Activated naive CD8-positive, alpha-beta T cell treated with anti-CD3 and anti-CD28 coated beads for 36 hours (primary cell): ENCODE measurements around the gene SOX13. TPM values are rescaled to one million over a fixed set of nuclear protein-coding genes. Genes with fewer than 3 reads are reported as not detected.

Source experiments
- DNase-seq: peaks from one replicate; pipeline ENCODE4 v3.0.0; 2021
- H3K27ac Mint-ChIP-seq: one replicate; pipeline ENCODE4 v1.8.0; 2022; ENCODE audit warnings: mild to moderate bottlenecking, moderate library complexity, mixed read lengths
- H3K27me3 Mint-ChIP-seq: one replicate; pipeline ENCODE4 v1.8.0; 2022; ENCODE audit warnings: mild to moderate bottlenecking, mixed read lengths
- H3K36me3 Mint-ChIP-seq: one replicate; pipeline ENCODE4 v1.8.0; 2021; ENCODE audit warnings: mild to moderate bottlenecking, mixed read lengths
- H3K4me1 Mint-ChIP-seq: one replicate; pipeline ENCODE4 v1.8.0; 2021; ENCODE audit warnings: mixed read lengths
- H3K4me3 Mint-ChIP-seq: one replicate; pipeline ENCODE4 v1.8.0; 2022; ENCODE audit warnings: mild to moderate bottlenecking, moderate library complexity, mixed read lengths
- H3K9me3 Mint-ChIP-seq: one replicate; pipeline ENCODE4 v1.8.0; 2022; ENCODE audit warnings: mixed read lengths
- total RNA-seq, 2 experiments: library from RNA; stranded (reverse); gene quantifications; one replicate each; pipeline ENCODE4 v1.2.3, GENCODE V29; 2021

The SOX13 gene
- total RNA-seq, 2 experiments from 2014 or later: not detected

DNA sequence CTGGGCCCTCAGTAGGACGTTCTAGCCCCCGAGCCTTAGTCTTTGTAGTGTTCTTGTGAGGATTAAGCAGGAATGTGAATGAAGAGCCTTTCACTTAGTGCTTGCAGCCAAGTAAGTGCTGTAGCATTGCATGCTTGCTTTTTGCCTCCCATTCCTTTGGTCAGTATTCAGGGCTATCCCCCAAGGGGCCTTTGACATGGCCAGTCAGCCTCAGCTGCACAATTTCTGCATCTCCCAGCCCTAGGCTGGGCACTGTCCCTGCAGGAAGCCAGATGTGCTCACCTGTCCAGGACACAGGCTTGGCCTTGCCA lies 30.5 kb downstream of the SOX13 start:
- no peak overlapping the region for H3K27ac Mint-ChIP-seq
- no peaks in the 10 kb centered on the region for H3K9me3 Mint-ChIP-seq
- peaks cover 6% of the 10 kb centered on the region for H3K27me3 Mint-ChIP-seq
- DNase-seq: no peak
- H3K36me3 Mint-ChIP-seq: no peaks in the 10 kb centered on the region
- H3K4me3 Mint-ChIP-seq: no peak overlapping the region
- H3K4me1 Mint-ChIP-seq: peaks cover 22% of the 10 kb centered on the region

DNA sequence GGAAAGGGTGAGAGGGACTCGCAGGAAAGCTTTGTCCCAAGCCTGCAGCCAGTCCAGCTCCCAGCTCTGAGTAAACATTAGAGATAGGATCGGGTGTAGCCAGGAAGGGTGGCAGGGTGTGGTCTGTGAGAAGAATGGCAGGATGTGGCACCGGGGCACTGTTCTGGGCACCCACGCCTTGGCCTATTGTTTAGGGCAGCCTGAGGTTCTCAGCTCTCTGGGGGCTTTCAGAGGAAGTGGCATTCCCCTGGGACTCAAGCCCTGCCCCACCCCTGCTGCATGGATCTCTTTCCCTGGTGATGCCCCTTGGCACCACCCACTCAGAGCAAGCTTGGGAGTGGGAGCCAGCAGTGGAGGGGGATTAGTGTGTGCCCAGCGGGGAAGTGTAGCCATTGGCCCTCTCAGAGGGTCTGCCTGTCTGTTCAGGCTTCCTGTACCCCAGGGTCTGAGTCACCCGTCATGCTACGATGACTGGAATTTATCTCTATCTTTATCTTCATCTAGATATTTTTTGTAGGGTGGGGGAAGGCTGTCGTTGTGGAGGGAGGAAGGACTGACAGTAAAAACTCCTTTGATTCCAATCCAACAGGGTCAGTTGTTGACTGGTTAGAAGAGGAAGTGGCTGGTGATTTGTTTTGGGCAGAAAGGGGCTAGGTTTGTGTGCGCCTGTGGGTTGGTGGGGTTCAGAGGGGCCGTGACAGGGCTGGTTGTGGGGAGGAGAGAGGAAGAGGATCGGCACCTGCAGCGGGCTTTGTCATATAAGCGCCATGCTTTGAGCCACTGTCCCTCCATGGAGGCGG lies 31.6 kb downstream of the SOX13 start:
- Mint-ChIP-seq H3K9me3 (no peaks in the 10 kb centered on the region), H3K27ac (peak overlapping the region; percentile 25), H3K4me1 (peaks cover 22% of the 10 kb centered on the region), H3K4me3 (no peak overlapping the region), H3K36me3 (no peaks in the 10 kb centered on the region), H3K27me3 (peaks cover 6% of the 10 kb centered on the region)
- no peak for DNase-seq

DNA sequence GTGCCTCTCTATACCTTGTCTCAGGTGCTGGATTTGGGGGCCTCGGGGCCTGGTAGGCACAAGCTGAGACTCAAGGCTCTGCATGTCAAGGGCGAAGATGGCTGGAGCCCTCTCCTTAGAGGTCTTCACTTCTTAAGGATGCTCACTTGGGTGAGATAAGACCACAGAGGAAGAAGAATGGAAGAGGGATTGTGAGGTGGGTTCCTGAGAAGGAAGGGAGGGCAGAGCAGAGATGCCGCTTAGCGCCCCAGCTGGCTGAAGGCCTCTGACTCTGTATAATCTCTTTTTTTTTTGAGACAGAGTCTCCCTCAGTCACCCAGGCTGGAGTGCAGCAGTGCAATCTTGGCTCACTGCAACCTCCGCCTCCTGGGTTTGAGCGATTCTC lies 32.2 kb downstream of the SOX13 start:
- no peak for DNase-seq
- Mint-ChIP-seq H3K27me3 (peaks cover 6% of the 10 kb centered on the region), H3K4me1 (peaks cover 22% of the 10 kb centered on the region), H3K36me3 (no peaks in the 10 kb centered on the region), H3K27ac (peak overlapping the region; percentile 25), H3K9me3 (no peaks in the 10 kb centered on the region), H3K4me3 (no peak overlapping the region)

DNA sequence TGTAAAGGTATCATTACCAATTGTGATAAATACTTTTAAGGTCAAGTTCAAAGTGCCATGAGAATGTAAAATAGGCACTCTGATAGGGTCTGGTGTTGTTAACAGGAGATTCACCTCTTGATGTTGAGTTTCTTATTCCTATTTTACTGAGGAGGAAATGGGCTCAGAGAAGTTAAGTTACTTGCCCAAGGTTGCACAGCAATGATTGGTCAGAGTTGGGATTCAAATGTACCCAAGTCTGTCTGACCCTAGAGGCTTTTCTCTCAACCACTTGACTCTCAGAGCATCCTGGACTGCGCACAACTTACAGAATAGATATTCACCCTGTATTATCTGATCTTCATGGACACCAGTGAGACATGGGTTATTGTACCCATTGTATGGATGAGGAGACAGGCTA lies 33.9 kb downstream of the SOX13 start:
- DNase-seq: no peak
- Mint-ChIP-seq H3K36me3 (no peaks in the 10 kb centered on the region), H3K27ac (no peak overlapping the region), H3K4me1 (peaks cover 22% of the 10 kb centered on the region), H3K9me3 (no peaks in the 10 kb centered on the region), H3K27me3 (peaks cover 6% of the 10 kb centered on the region), H3K4me3 (no peak overlapping the region)

DNA sequence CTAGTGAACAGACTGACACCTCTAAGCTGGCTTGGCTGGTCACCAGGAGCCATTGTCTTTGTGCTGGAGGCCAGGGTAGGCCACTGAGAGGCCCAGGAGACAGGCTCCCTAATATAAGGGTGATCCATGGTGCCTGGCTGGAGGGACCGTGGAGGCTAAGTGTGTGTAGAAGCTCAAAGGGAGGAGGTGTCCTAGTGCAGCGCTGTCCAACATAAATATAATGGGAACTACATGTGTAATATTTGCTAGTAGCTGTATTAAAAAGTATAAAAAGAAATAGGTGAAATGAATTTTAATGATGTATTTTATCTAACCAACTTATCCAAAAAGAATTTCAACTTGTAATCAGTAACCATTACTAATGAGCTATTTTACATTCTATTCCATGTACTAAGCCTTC lies 35.0 kb downstream of the SOX13 start:
- no peak for DNase-seq
- Mint-ChIP-seq H3K4me1 (peaks cover 14% of the 10 kb centered on the region), H3K4me3 (no peak overlapping the region), H3K27ac (no peak overlapping the region), H3K27me3 (peaks cover 6% of the 10 kb centered on the region), H3K9me3 (no peaks in the 10 kb centered on the region), H3K36me3 (no peaks in the 10 kb centered on the region)

DNA sequence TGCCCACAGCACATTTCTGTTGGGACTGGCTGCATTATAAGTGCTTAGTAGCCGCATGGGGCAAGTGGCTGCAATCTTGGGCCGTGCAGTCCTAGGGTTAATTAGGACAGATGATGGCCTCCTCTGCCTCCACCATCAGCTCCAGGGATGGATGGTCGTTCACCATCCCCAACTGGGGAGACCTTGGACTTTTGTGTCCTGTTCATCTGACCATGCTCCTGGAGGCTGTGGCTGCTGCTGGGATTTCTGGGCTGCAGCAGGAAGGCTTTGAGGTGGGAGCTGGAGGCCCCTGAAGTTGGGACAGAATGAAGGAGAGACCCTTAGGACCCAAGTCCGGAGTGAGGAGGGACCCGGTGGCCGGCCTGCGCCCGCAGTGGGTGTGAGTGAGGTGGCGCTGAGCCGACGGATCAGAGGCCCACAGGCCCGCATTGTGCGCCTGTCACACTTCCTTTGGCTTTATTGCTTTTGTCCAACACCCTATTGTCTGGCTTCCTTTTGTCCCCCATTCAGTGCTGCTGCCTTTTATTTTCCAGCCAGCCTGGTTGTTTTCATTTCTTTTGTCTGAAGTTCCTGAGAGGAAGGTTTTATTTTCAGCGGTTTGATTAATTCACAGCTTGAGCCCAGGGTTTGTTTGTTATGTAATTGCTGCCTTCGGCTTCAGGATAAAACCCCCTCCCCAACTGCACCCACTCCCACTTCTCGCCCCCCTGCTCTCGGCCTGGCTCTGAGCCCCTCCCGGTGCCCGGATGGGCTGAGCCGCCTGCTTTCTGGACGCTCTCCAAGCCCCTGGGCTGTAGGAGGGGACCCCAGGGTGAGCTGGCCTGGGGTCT lies 35.6 kb downstream of the SOX13 start:
- no peaks in the 10 kb centered on the region for H3K9me3 Mint-ChIP-seq
- H3K27me3 Mint-ChIP-seq: peaks cover 6% of the 10 kb centered on the region
- no peaks in the 10 kb centered on the region for H3K36me3 Mint-ChIP-seq
- no peak overlapping the region for H3K27ac Mint-ChIP-seq
- DNase-seq: no peak
- H3K4me3 Mint-ChIP-seq: no peak overlapping the region
- H3K4me1 Mint-ChIP-seq: peaks cover 8% of the 10 kb centered on the region

DNA sequence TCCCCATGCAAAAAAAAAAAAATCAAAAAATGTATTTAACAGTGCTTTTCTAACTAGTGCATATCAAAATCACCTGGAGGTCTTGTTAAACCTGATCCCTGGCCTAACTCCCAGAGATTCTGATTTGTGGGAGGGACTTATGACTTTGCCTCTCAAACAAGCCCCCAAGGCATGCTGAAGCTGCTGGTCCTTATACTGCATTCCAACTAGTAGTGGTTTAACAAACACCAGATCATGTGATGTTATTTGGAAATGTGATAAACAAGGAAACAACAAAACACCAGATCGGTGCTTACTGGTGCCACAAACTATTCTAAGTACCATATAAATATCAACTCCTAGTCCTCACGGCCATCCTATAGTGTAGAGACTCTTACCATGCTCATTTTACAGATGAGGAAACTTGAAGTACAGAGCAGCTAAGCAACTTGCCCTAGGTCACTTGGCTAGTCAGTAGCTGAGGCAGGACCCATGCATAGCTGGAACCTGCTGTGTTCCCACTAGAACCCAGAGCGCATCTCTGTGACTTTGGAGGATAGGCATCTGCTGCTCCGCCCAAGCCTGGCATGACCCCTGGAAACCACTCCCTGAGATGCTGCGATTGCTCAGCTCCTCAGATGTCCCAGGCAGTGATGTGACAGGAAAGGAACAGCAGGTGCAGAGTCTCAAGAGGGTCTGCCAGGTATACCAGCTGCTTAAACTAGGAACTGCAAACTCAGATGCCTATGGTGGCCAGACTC lies 38.1 kb downstream of the SOX13 start:
- no peaks in the 10 kb centered on the region for H3K4me1 Mint-ChIP-seq
- no peak overlapping the region for H3K4me3 Mint-ChIP-seq
- no peak overlapping the region for H3K27ac Mint-ChIP-seq
- H3K36me3 Mint-ChIP-seq: no peaks in the 10 kb centered on the region
- no peaks in the 10 kb centered on the region for H3K27me3 Mint-ChIP-seq
- no peaks in the 10 kb centered on the region for H3K9me3 Mint-ChIP-seq
- DNase-seq: no peak

DNA sequence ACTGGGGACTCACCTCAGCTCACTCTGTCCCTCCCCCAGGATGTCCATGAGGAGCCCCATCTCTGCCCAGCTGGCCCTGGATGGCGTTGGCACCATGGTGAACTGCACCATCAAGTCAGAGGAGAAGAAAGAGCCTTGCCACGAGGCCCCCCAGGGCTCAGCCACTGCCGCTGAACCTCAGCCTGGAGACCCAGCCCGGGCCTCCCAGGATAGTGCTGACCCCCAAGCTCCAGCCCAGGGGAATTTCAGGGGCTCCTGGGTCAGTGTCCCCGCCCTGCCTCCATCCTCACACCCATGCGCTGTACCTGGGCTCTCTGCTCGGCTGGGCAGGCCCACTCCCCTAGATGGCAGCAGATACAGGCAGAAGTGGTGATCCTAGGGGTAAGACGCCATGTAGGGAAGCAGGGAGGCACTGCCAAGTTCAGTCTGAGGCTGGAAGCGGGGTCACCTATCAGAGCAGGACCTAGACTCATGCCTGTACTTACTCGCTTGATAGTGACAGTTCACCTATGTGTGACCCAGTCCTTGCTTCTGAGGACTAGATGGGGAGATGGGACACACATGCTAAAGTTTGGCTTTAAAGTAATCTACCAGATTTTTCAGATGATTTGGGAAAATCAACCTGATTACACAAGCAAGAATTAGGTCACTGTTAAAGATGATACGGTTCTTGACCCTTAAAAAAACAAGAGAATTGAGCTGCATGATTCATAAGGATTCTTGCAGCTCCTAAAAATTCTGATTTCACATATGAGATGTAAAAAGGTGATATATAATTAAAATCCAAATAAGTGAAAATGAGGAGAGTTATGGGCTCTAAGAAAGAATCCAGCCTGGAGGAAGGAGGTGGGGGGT lies 40.2 kb downstream of the SOX13 start:
- no peaks in the 10 kb centered on the region for H3K9me3 Mint-ChIP-seq
- DNase-seq: no peak
- no peak overlapping the region for H3K27ac Mint-ChIP-seq
- H3K4me3 Mint-ChIP-seq: no peak overlapping the region
- H3K36me3 Mint-ChIP-seq: no peaks in the 10 kb centered on the region
- H3K27me3 Mint-ChIP-seq: no peaks in the 10 kb centered on the region
- no peaks in the 10 kb centered on the region for H3K4me1 Mint-ChIP-seq

DNA sequence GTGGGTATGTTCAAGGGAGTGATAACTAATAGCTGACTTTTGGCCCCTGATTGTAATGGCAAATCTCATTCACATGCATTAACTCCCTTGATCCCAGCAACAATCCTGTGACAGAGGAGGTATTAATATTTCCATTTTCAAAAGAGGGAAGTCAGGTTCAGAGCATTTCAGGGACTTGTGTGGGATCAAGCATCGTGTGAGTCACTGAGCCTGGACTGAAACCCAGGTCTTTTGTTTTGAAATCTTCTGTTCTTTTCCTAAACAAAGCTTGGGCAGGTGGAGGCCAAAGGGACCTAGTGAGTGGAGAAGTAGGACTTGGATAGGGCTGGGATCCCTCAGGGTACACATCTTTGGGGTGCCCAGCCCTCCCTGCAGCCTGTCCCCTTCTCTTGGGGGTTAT lies 41.0 kb downstream of the SOX13 start:
- no peak overlapping the region for H3K4me3 Mint-ChIP-seq
- H3K4me1 Mint-ChIP-seq: no peaks in the 10 kb centered on the region
- no peak overlapping the region for H3K27ac Mint-ChIP-seq
- no peaks in the 10 kb centered on the region for H3K27me3 Mint-ChIP-seq
- no peak for DNase-seq
- H3K9me3 Mint-ChIP-seq: no peaks in the 10 kb centered on the region
- no peaks in the 10 kb centered on the region for H3K36me3 Mint-ChIP-seq

DNA sequence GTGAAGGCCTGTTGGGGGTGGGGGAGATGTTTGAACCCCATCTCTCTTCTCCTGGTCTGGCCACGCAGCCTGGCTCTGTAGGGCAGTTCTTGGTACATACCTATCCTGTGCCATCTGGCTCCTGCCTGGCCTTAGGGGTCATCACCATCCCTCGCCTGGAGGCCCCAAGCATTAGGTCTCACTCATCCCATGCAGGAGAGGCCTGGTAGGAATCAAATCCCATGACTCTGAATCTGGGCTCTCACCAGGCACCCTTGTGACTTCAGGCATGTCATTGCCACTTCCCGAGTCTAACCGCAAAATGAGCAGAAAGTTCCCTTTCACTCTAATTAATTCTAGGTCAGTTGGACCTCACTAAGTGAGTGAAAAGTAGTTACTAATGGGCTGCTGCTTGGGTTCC lies 41.7 kb downstream of the SOX13 start:
- H3K27ac Mint-ChIP-seq: no peak overlapping the region
- H3K9me3 Mint-ChIP-seq: no peaks in the 10 kb centered on the region
- H3K27me3 Mint-ChIP-seq: no peaks in the 10 kb centered on the region
- H3K4me3 Mint-ChIP-seq: no peak overlapping the region
- H3K4me1 Mint-ChIP-seq: no peaks in the 10 kb centered on the region
- DNase-seq: no peak
- H3K36me3 Mint-ChIP-seq: no peaks in the 10 kb centered on the region

DNA sequence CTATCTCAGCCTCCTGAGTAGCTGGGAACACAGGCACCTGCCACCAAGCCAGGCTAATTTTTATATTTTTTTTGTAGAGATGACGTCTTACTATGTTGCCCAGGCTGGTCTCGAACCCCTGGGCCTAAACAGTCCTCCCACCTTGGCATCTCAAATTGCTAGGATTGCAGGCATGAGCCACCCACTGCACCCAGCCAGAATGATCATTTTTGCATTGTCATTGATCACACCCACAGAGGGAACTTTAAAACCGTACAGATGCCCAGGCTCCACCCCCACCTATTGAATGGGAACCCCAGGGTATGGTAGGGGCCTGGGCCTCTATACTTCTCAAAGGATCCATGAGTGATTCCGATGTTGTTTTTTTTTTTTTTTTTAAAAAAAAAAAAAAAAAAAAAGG lies 42.2 kb downstream of the SOX13 start:
- Mint-ChIP-seq H3K9me3 (no peaks in the 10 kb centered on the region), H3K4me3 (no peak overlapping the region), H3K36me3 (no peaks in the 10 kb centered on the region), H3K4me1 (no peaks in the 10 kb centered on the region), H3K27me3 (no peaks in the 10 kb centered on the region), H3K27ac (no peak overlapping the region)
- DNase-seq: no peak

DNA sequence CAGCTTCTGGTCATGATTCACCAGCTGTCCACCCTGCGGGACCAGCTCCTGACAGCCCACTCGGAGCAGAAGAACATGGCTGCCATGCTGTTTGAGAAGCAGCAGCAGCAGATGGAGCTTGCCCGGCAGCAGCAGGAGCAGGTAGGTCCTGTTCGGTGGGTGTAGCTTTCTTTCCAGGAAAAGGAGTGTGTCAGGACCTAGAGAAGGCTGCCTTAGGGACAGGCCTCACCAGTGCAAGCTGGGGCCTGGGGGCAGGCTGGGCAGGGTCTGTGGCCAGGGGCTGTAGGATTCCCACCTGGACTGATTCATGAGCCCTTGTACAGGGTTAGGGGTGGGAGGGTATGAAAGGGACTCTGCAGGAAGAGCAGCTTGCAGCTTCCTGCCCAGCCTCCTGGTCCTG lies 43.6 kb downstream of the SOX13 start:
- no peaks in the 10 kb centered on the region for H3K9me3 Mint-ChIP-seq
- H3K36me3 Mint-ChIP-seq: no peaks in the 10 kb centered on the region
- H3K27me3 Mint-ChIP-seq: no peaks in the 10 kb centered on the region
- no peak overlapping the region for H3K27ac Mint-ChIP-seq
- no peaks in the 10 kb centered on the region for H3K4me1 Mint-ChIP-seq
- DNase-seq: no peak
- no peak overlapping the region for H3K4me3 Mint-ChIP-seq

DNA sequence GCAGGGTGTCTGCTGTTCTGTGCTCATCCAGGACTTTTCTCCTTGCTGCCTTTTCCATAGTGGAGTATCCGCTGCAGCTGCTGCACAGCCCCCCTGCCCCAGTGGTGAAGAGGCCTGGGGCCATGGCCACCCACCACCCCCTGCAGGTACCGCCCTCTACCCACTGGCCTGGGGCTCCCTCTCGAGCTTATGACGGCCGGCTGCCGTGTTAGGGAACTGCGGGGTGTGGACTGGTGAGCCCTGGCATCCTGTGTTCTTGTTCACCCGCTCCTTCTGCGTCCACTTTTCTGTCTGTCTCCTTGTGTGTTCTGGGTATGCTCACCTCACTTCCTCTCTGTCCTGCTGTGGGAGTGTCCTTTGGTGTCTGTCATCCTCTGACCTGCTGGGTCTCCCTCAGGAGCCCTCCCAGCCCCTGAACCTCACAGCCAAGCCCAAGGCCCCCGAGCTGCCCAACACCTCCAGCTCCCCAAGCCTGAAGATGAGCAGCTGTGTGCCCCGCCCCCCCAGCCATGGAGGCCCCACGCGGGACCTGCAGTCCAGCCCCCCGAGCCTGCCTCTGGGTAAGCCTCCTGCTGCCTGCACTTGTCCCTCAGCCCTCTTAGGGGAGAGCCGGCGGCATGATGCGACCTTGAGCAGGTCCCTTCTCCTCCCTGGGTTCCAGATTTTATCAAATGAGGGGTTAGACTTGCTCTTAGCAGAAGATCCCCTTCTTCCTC lies 49.1 kb downstream of the SOX13 start:
- Mint-ChIP-seq H3K27me3 (no peaks in the 10 kb centered on the region), H3K9me3 (no peaks in the 10 kb centered on the region), H3K4me3 (no peak overlapping the region), H3K4me1 (no peaks in the 10 kb centered on the region), H3K27ac (no peak overlapping the region), H3K36me3 (no peaks in the 10 kb centered on the region)
- DNase-seq: no peak

DNA sequence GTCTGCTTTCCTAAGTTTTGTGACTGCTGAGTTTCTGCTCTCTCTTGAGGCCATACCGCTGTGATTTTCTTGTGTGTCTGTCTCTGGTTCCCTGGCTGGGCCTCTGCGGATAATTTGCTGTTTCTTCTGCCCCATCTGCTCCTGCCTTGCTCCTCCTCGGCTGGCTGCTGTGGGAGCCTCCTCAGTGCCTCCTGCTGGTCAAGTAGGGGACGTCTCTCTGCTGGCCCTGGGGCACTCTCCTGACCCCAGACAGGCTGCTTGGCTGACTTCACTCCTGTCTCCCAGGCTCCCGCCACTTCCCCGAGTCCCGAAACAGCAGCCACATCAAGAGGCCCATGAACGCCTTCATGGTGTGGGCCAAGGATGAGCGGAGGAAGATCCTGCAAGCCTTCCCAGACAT lies 50.5 kb downstream of the SOX13 start:
- Mint-ChIP-seq H3K27ac (no peak overlapping the region), H3K4me3 (no peak overlapping the region), H3K36me3 (no peaks in the 10 kb centered on the region), H3K9me3 (no peaks in the 10 kb centered on the region), H3K4me1 (no peaks in the 10 kb centered on the region), H3K27me3 (no peaks in the 10 kb centered on the region)
- no peak for DNase-seq
